Sigmoid colon (tissue), 4 donors: ENCODE data around the gene CTNNB1.

ENCODE experiments used
- EP300 ChIP-seq, 4 donors: sonication (generic); formaldehyde crosslinking; IDR thresholded peaks; one replicate each; pipeline ENCODE4 v1.6.1; 2017; ENCODE audit warnings: antibody characterized with exemption in 4 of 4
- POLR2A ChIP-seq, 2 donors: fragments of 450-650 bp; IDR thresholded peaks; one replicate each; pipeline ENCODE4 v1.6.1; 2016; ENCODE audit warnings: antibody characterized with exemption in 2 of 2, mild to moderate bottlenecking in 2 of 2, moderate library complexity in 2 of 2
- POLR2AphosphoS5 ChIP-seq, 4 donors: sonication (generic); formaldehyde crosslinking; IDR thresholded peaks; one replicate each; pipeline ENCODE4 v1.6.1; 2017; ENCODE audit warnings: antibody characterized with exemption in 4 of 4
- TF ChIP-seq, protein P1 (sequence below), 4 experiments: fragments of 450-650 bp in 3 of 4; fragments of 200-600 bp in 1 of 4; IDR thresholded peaks; one replicate each; pipeline ENCODE4 v1.5.1; 2016 to 2019; ENCODE audit warnings: antibody characterized with exemption in 4 of 4, mild to moderate bottlenecking in 3 of 4, moderate library complexity in 2 of 4

GRCh38 chr3:41212088-41212487 is 12.8 kb downstream of the CTNNB1 start:
- TF ChIP-seq, protein P1, sequence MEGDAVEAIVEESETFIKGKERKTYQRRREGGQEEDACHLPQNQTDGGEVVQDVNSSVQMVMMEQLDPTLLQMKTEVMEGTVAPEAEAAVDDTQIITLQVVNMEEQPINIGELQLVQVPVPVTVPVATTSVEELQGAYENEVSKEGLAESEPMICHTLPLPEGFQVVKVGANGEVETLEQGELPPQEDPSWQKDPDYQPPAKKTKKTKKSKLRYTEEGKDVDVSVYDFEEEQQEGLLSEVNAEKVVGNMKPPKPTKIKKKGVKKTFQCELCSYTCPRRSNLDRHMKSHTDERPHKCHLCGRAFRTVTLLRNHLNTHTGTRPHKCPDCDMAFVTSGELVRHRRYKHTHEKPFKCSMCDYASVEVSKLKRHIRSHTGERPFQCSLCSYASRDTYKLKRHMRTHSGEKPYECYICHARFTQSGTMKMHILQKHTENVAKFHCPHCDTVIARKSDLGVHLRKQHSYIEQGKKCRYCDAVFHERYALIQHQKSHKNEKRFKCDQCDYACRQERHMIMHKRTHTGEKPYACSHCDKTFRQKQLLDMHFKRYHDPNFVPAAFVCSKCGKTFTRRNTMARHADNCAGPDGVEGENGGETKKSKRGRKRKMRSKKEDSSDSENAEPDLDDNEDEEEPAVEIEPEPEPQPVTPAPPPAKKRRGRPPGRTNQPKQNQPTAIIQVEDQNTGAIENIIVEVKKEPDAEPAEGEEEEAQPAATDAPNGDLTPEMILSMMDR (IDR thresholded peaks at IDR 0.05): no peak
- TF ChIP-seq POLR2A (IDR thresholded peaks at IDR 0.05) (no peak), EP300 (IDR thresholded peaks at IDR 0.05) (no peak), POLR2AphosphoS5 (IDR thresholded peaks at IDR 0.05) (no peak)
